H7 (cell line): Measurements from ENCODE around the gene DCLRE1A. TPM values are rescaled to one million over a fixed set of nuclear protein-coding genes. Genes with fewer than 3 reads are reported as not detected.
A peak's percentile ranks its signal among the peaks of the same experiment; 100 is the strongest.

ENCODE experiments used
- DNase-seq: peaks from one replicate; pipeline ENCODE4 v3.0.0; 2012
- H3K27me3 ChIP-seq: 2 replicates; pipeline ENCODE4 v1.6.0; 2011; ENCODE audit warnings: mild to moderate bottlenecking, low read length; ENCODE audit not compliant: control insufficient read depth, insufficient read depth
- H3K36me3 ChIP-seq: replicated peaks from 2 replicates; pipeline ENCODE4 v1.5.1; 2011; ENCODE audit warnings: low read length; ENCODE audit not compliant: control insufficient read depth, insufficient read depth
- H3K4me3 ChIP-seq: 2 replicates; pipeline ENCODE4 v1.5.1; 2011; ENCODE audit warnings: low read depth, mild to moderate bottlenecking, control low read depth, low read length, moderate library complexity; ENCODE audit not compliant: insufficient read depth
- total RNA-seq: library from RNA; depleted of rRNA; stranded (reverse); fragments of >200 nt; shearing (Covaris generic); gene quantifications from 2 replicates; pipeline ENCODE4 v1.2.3, GENCODE V29; 2014

Gene DCLRE1A
- total RNA-seq, 1 experiment from 2014 or later, result 14.7 TPM

DNA sequence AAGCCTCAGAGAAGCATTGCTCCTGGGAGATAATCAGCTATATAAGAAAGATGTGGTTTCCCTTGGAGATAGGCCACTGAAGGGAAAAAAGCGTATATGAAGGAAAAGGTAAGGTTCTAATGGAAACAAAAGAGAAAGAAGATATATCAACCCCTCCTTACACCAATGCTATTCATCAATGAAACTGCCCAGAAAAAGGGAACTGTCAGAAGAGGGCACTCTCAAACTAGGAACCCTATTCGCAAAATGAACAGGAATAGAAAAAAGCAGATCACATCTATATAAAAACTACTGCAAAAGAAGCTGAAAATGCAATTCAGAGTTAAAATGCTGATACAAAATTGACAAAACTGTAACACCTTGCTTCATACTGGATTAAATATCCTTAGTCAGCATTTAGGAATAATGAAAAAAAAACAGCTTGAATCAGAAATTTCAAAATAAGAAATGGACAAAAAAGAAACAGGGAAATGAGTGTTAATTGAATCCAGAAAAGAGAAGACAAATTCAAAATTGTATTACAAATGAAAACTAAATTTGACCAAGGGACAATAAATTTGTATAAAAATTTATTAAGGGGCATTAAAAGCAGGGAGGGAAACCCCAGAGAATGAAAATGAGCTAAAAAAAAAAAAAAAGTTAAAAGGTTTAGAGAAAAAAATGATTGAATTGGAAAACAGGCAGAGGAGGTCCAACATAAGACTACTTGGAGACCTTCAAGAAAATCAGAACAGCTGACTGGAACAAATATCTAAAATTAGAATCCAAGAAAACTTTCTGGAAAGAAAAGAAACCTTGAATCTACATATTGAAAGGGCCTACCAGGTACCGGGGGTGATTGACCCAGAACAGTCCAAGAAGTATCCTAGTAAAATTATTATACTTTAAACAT lies 18.5 kb upstream of the DCLRE1A start:
- H3K27me3 ChIP-seq, result no peaks in the 10 kb centered on the region
- no peak for DNase-seq
- no peaks in the 10 kb centered on the region; the same call in 1 of the 2 replicates for H3K36me3 ChIP-seq
- H3K4me3 ChIP-seq, result no peak overlapping the region

- Histone ChIP-seq H3K4me3 (no peak overlapping the region), H3K27me3 (no peaks in the 10 kb centered on the region), H3K36me3 (no peaks in the 10 kb centered on the region)
- no peak for DNase-seq
These were observed 15.9 kb upstream of the DCLRE1A start for GRCh38 chr10:113869789-113870188.

GRCh38 chr10:113867904-113868303 lies 14.0 kb upstream of the DCLRE1A start:
- no peak overlapping the region for H3K4me3 ChIP-seq
- no peaks in the 10 kb centered on the region; the same call in 1 of the 2 replicates for H3K36me3 ChIP-seq
- no peak for DNase-seq
- H3K27me3 ChIP-seq, result no peaks in the 10 kb centered on the region

GRCh38 chr10:113866551-113867394 lies 12.9 kb upstream of the DCLRE1A start:
- H3K4me3 ChIP-seq, result no peak overlapping the region
- H3K36me3 ChIP-seq, result peaks cover 1% of the 10 kb centered on the region; the same call in 1 of the 2 replicates
- no peak for DNase-seq

DNA sequence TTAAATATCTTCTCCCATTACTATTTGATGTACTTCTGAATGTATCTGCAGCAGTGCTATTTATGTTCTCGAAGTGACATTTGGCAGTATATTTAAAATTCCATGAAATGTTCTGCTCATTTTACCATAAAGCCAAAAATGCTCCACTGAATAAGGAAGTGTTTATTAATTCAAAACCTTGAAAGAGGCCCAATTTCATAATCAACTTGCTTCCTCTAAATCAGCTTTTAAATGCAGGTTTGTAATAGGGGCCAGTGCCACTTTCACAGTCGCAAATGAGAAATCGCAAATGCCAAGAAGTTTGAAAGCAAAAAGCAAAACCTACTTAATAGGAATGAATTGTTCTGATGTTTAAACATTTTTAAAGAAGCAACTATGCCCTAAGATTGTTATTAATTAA lies 12.0 kb upstream of the DCLRE1A start:
- no peak overlapping the region for H3K4me3 ChIP-seq
- no peaks in the 10 kb centered on the region for H3K27me3 ChIP-seq
- H3K36me3 ChIP-seq, result peaks cover 1% of the 10 kb centered on the region; the same call in 1 of the 2 replicates
- no peak for DNase-seq

More at GRCh38 chr10:113866551-113867394, 12.9 kb upstream of the DCLRE1A start:
- H3K27me3 ChIP-seq, result no peaks in the 10 kb centered on the region

DNA sequence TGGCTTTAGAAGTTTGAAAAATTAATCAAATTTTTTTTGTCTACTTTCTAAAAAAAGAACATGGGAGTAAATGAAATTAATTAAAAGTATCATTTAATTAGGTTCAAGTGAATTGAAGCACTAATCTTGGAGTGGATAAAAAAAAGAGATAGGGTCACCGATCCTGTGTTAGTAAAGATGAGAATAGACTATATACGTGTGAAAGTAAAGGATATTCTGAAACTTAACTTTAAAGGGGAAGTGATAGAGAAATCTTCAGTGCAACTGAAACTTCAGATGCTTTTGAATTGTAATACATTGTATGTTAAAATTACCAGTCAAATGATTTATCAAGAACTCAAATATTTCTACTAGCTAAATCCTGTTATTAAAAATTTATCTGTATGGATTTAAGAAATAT lies 5.4 kb upstream of the DCLRE1A start:
- no peak overlapping the region for H3K4me3 ChIP-seq
- H3K36me3 ChIP-seq, result peaks cover 5% of the 10 kb centered on the region
- no peaks in the 10 kb centered on the region for H3K27me3 ChIP-seq
- DNase-seq, result no peak

- Histone ChIP-seq H3K36me3 (peaks cover 5% of the 10 kb centered on the region), H3K27me3 (no peaks in the 10 kb centered on the region), H3K4me3 (no peak overlapping the region)
- DNase-seq, result no peak
These were observed 4.7 kb upstream of the DCLRE1A start for GRCh38 chr10:113858541-113858940.

DNA sequence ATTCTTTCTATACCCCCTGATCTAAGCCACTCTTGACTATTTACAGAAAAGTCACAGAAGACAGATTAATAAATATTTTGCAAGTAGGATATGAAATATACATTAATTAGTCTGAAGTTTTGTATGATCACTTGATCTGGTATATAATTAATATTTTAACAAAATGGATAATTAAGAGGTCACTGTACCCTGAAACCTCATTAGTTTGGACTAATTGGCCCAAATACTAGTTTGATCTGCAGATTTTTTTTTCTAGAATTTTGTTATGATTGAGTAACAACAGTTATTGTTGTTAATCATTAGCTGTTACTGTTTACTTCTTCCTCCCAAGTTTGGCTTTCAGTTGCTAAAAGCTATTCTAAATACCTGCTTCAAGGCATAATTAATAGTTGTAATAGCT lies 3.3 kb upstream of the DCLRE1A start:
- no peak for DNase-seq
- Histone ChIP-seq H3K27me3 (no peaks in the 10 kb centered on the region), H3K36me3 (peaks cover 4% of the 10 kb centered on the region), H3K4me3 (no peak overlapping the region)

DNA sequence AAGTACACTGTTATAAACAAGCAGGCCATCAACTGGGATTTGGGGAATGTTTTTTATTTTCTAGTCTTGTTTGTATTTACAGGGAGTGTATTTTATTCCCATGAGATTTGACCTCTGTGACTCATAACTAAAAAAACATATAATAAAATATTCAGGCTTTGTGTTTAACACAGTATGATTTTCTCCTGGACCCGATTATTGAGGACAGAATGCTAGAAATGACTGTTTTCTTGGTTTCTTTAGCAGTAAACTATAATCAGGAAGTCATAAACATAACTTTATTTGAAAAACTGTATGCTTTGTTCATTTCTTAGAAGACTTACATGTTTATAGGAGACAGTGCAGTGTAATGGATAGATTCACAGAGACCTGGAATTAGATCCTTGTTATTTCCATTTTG lies 2.7 kb upstream of the DCLRE1A start:
- Histone ChIP-seq H3K27me3 (no peaks in the 10 kb centered on the region), H3K36me3 (peaks cover 4% of the 10 kb centered on the region), H3K4me3 (no peak overlapping the region)
- no peak for DNase-seq

DNA sequence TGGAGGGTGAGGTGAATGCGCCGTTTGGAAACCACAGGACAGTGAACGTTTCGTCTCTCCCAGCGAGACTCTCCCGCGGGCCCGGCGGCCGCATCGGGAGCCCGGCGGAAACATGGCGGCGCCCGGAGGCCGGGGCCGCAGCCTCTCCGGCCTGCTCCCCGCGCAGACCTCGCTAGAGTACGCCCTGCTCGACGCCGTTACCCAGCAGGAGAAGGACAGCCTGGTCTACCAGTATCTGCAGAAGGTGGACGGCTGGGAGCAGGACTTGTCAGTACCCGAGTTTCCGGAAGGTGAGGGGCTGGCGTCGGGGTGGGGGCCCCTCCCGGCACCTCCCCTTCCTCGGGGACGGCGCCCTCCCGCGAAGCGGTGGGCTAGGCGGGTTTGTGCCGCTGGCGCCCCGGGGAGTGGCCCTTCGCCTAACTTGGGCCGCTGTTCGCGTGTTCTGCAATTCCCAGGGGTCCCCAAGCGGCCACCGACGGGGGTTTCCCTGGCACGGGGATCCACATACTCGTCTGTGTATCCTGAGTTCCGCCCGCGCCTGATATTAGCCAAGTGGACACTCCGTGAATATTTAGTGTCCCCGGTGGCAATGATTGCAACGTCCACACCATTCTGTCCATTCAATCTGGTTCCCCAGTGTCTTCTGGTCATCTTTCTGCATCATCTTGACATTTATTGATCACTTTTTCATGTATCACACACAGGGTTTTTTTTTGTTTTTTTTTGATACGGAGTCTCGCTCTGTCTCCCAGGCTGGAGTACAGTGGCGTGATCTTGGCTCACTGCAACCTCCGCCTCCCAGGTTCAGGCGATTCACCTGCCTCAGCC lies 1.1 kb upstream of the DCLRE1A start:
- peak overlapping the region; percentile 92 for H3K4me3 ChIP-seq
- no peaks in the 10 kb centered on the region for H3K27me3 ChIP-seq
- peaks cover 4% of the 10 kb centered on the region for H3K36me3 ChIP-seq
- DNase-seq, result peak; percentile 81

GRCh38 chr10:113853578-113854012 lies 287 bp downstream of the DCLRE1A start:
- peak overlapping the region; percentile 92 for H3K4me3 ChIP-seq
- no peaks in the 10 kb centered on the region for H3K27me3 ChIP-seq
- DNase-seq, result no peak
- H3K36me3 ChIP-seq, result no peaks in the 10 kb centered on the region; the same call in 1 of the 2 replicates

DNA sequence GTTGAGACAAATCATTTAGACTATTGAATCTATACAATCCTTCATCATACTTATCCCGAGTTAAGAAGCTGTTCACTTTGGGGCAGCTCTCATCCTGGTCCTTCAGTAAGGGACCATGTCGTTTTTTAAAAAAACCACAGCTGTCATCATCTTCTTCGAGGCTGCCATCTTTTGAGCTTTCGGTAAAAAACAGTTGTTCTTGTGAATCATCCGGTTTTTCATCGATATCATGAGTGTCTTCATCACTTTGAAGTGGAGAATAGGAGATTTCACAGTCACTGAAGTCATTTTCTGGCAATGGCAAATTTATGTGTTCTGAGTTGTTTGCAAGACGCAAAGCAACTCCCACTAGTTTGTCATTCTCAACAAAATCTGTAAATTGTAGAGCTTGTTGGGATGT lies 3.9 kb downstream of the DCLRE1A start:
- DNase-seq, result no peak
- no peaks in the 10 kb centered on the region for H3K36me3 ChIP-seq
- no peaks in the 10 kb centered on the region for H3K27me3 ChIP-seq
- H3K4me3 ChIP-seq, result no peak overlapping the region

- Histone ChIP-seq H3K4me3 (no peak overlapping the region), H3K27me3 (no peaks in the 10 kb centered on the region), H3K36me3 (no peaks in the 10 kb centered on the region)
- DNase-seq, result no peak
These were observed 4.6 kb downstream of the DCLRE1A start for GRCh38 chr10:113849140-113849803.

DNA sequence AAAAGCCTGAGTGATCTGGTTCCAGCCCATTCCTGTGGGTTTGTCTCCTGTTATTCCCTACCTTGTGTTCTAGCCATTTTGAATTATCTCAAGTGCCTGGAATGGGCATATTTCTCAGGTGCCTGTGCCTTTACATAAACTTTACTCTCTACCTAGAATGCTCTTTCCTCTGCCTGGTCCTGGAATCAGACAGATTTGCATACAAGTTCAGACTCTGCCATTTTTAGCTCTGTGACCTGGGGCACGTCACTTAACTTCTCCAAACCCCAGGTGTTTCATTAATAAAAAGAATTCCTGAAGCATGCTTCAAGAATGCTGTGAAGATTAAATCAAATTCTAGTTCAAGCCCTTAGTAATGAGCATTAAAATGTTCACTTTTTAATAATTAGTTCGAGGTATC lies 7.8 kb downstream of the DCLRE1A start:
- Histone ChIP-seq H3K4me3 (no peak overlapping the region), H3K27me3 (no peaks in the 10 kb centered on the region), H3K36me3 (no peaks in the 10 kb centered on the region)
- no peak for DNase-seq
